HCT116 (cell line): Measurements from ENCODE around the gene OR4D2. TPM values are rescaled to one million over a fixed set of nuclear protein-coding genes. Genes with fewer than 3 reads are reported as not detected.

Experiments used
- ATAC-seq: fragments of 200-7000 bp; cut with Tn5 transposase; 2 replicates; pipeline ENCODE4 v1.9.1; 2020; ENCODE audit warnings: mild to moderate bottlenecking, moderate library complexity
- BruUV-seq: library from RNA; stranded (reverse); fragments of 400-500 nt; replicated peaks from 2 replicates; lab custom pipeline; 2021; lab: Mats Ljungman, UMichigan
- CTCF ChIA-PET: fragments of 300-600 bp; sonication (Branson Sonifier 250); formaldehyde crosslinking; loops from one replicate; lab custom pipeline; 2021; ENCODE audit warnings: antibody characterized with exemption; lab: Charles Lee
- POLR2A ChIA-PET: fragments of 300-600, 350-600 bp; sonication (Branson Sonifier 250); formaldehyde crosslinking; loops from one replicate; lab custom pipeline; 2021; ENCODE audit warnings: antibody characterized with exemption; lab: Charles Lee
- RAD21 ChIA-PET, 2 experiments: fragments of 300-600 bp; sonication (Branson Sonifier 250); formaldehyde crosslinking; loops; one replicate each; lab custom pipeline; 2023; ENCODE audit warnings: low total read pairs in 2 of 2; ENCODE audit not compliant: uncharacterized antibody in 2 of 2, unreplicated experiment in 2 of 2, low non-redundant PET in 1 of 2; lab: Charles Lee
- DNase-seq: peaks from one replicate; pipeline ENCODE4 v3.0.0-alpha.2; 2010; ENCODE audit warnings: low read depth, low spot score
- H2AFZ ChIP-seq: fragments of 200-600 bp; shearing (Covaris generic), sonication (generic); 2 replicates; pipeline ENCODE4 v1.6.1; 2017; ENCODE audit warnings: low read depth, mixed run types, mixed read lengths, antibody characterized with exemption, low read length; ENCODE audit not compliant: poor library complexity, severe bottlenecking
- H3K27ac ChIP-seq: 2 replicates; pipeline ENCODE4 v1.5.1; 2012; ENCODE audit warnings: low read depth, low read length
- H3K27me3 ChIP-seq: fragments of 200-600 bp; sonication (generic); 2 replicates; pipeline ENCODE4 v1.6.1; 2016; ENCODE audit warnings: mixed run types, low read length, mixed read lengths; ENCODE audit not compliant: insufficient read depth
- H3K36me3 ChIP-seq, 2 experiments: fragments of 200-500 bp in 1 of 2; fragments of 200-600 bp in 1 of 2; sonication (Bioruptor generic) in 1 of 2; sonication (generic) in 1 of 2; 2 replicates each; pipeline versions ENCODE4 v1.5.1 to v1.6.1; 2014 to 2016; ENCODE audit warnings: low read length in 2 of 2, inconsistent platforms in 1 of 2, mixed read lengths in 1 of 2, mixed run types in 1 of 2; ENCODE audit not compliant: insufficient read depth in 2 of 2, control insufficient read depth in 1 of 2
- H3K4me1 ChIP-seq, 2 experiments: fragments of 200-600 bp in 1 of 2; sonication (generic) in 1 of 2; 2 replicates each; pipeline versions ENCODE4 v1.5.1 to v1.6.1; 2012 to 2017; ENCODE audit warnings: low read length in 2 of 2, inconsistent platforms in 1 of 2, mild to moderate bottlenecking in 1 of 2, mixed read lengths in 1 of 2, mixed run types in 1 of 2, moderate library complexity in 1 of 2; ENCODE audit not compliant: insufficient read depth in 2 of 2, control insufficient read depth in 1 of 2
- H3K4me2 ChIP-seq: fragments of 200-600 bp; sonication (generic); 2 replicates; pipeline ENCODE4 v1.6.1; 2017; ENCODE audit warnings: mixed run types, low read length, mixed read lengths
- H3K4me3 ChIP-seq, 2 experiments: fragments of 200-600 bp in 1 of 2; sonication (generic) in 1 of 2; replicated peaks in 1 of 2; 2 replicates each; pipeline ENCODE4 v1.5.1; 2011 to 2016; ENCODE audit warnings: low read length in 2 of 2, control low read depth in 1 of 2, low read depth in 1 of 2, mild to moderate bottlenecking in 1 of 2, mixed read lengths in 1 of 2, mixed run types in 1 of 2
- H3K79me2 ChIP-seq: fragments of 200-600 bp; sonication (generic); 2 replicates; pipeline ENCODE4 v1.6.1; 2017; ENCODE audit warnings: mild to moderate bottlenecking, mixed run types, low read length, moderate library complexity, mixed read lengths; ENCODE audit not compliant: insufficient read depth
- H3K9ac ChIP-seq: fragments of 200-600 bp; sonication (generic); 2 replicates; pipeline ENCODE4 v1.6.1; 2016; ENCODE audit warnings: low read length, mixed read lengths
- H3K9me2 ChIP-seq: fragments of 200-600 bp; sonication (generic), shearing (Covaris generic); 2 replicates; pipeline ENCODE4 v1.6.1; 2017; ENCODE audit warnings: mixed run types, mild to moderate bottlenecking, moderate library complexity; ENCODE audit not compliant: insufficient read depth
- H3K9me3 ChIP-seq, 2 experiments: fragments of 200-500 bp in 1 of 2; fragments of 200-600 bp in 1 of 2; sonication (Bioruptor generic) in 1 of 2; sonication (generic) in 1 of 2; 2 replicates each; pipeline ENCODE4 v1.6.1; 2014 to 2017; ENCODE audit warnings: low read length in 2 of 2, mixed read lengths in 2 of 2, inconsistent platforms in 1 of 2, low read depth in 1 of 2, mild to moderate bottlenecking in 1 of 2, mixed run types in 1 of 2, moderate library complexity in 1 of 2; ENCODE audit not compliant: control insufficient read depth in 1 of 2, insufficient read depth in 1 of 2
- H4K20me1 ChIP-seq: fragments of 200-600 bp; sonication (generic), shearing (Covaris generic); 2 replicates; pipeline ENCODE4 v1.6.1; 2017; ENCODE audit warnings: mixed run types, mild to moderate bottlenecking, moderate library complexity; ENCODE audit not compliant: insufficient read depth
- ATF3 ChIP-seq: IDR thresholded peaks from 2 replicates; pipeline ENCODE4 v1.6.1; 2012
- CBX3 ChIP-seq: IDR thresholded peaks from 2 replicates; pipeline ENCODE4 v1.6.1; 2012; ENCODE audit warnings: low read depth
- CEBPB ChIP-seq: IDR thresholded peaks from 2 replicates; pipeline ENCODE4 v1.6.1; 2012; ENCODE audit warnings: low read depth
- CTCF ChIP-seq, 3 experiments: fragments of 200-600 bp in 1 of 3; sonication (generic) in 1 of 3; IDR thresholded peaks in 2 of 3; conservative IDR thresholded peaks in 1 of 3; 2 replicates each; pipeline ENCODE4 v1.5.1; 2012 to 2017; ENCODE audit warnings: low read depth in 2 of 3, low read length in 2 of 3, antibody characterized with exemption in 1 of 3, borderline replicate concordance in 1 of 3, control low read depth in 1 of 3, mild to moderate bottlenecking in 1 of 3, mixed read lengths in 1 of 3, mixed run types in 1 of 3, moderate library complexity in 1 of 3; ENCODE audit not compliant: insufficient read depth in 1 of 3
- ELF1 ChIP-seq: IDR thresholded peaks from 2 replicates; pipeline ENCODE4 v1.6.1; 2012; ENCODE audit warnings: low read depth, borderline replicate concordance
- FOSL1 ChIP-seq: IDR thresholded peaks from 2 replicates; pipeline ENCODE4 v1.6.1; 2012; ENCODE audit warnings: low read depth
- JUND ChIP-seq: IDR thresholded peaks from 2 replicates; pipeline ENCODE4 v1.6.1; 2012
- MAX ChIP-seq: IDR thresholded peaks from 2 replicates; pipeline ENCODE4 v1.6.1; 2012
- RAD21 ChIP-seq: IDR thresholded peaks from 2 replicates; pipeline ENCODE4 v1.6.1; 2012; ENCODE audit warnings: low read depth, mild to moderate bottlenecking
- SIN3A ChIP-seq: IDR thresholded peaks from 2 replicates; pipeline ENCODE4 v1.6.1; 2012; ENCODE audit warnings: low read depth
- TCF7L2 ChIP-seq: IDR thresholded peaks from 2 replicates; pipeline ENCODE4 v1.7.0; 2011; ENCODE audit warnings: borderline replicate concordance, inconsistent platforms; ENCODE audit not compliant: insufficient read depth, insufficient read length; ENCODE audit errors: extremely low read depth
- YY1 ChIP-seq: IDR thresholded peaks from 2 replicates; pipeline ENCODE4 v1.6.1; 2011; ENCODE audit warnings: low read length, low read depth, moderate library complexity, mild to moderate bottlenecking; ENCODE audit not compliant: insufficient replicate concordance; ENCODE audit errors: extremely low read depth
- ZNF274 ChIP-seq: fragments of 200-500 bp; sonication (Bioruptor generic); IDR thresholded peaks from 2 replicates; pipeline ENCODE4 v1.6.1; 2014; ENCODE audit warnings: mild to moderate bottlenecking, low read depth, low read length, inconsistent platforms
- intact Hi-C: fragments of 100-400 bp; cut with micrococcal nuclease; formaldehyde crosslinking; loops from 2 replicates; pipeline ENCODE4 v1.10.0; 2022
- total RNA-seq: library from RNA; stranded (reverse); gene quantifications from one replicate; pipeline ENCODE4 v1.2.1, GENCODE V29; 2021; ENCODE audit not compliant: unreplicated experiment

Gene OR4D2
- total RNA-seq, 1 experiment from 2014 or later = not detected

GRCh38 chr17:58119491-58119890 lies 47.3 kb upstream of the OR4D2 start:
- H3K27ac ChIP-seq = no peak overlapping the region
- peaks cover 12% of the 10 kb centered on the region; the same call in 1 of the 2 replicates for H3K27me3 ChIP-seq
- DNase-seq (no peak), ATAC-seq (no peak)
- ChIA-PET POLR2A (no interaction called here), CTCF (interaction anchor here (1.0 kb wide), 1 partner anchor 53 kb away, joined by 8 read pairs; no protein-coding TSS in a partner anchor), RAD21 (no interaction called here)
- H3K4me2 ChIP-seq = no peak overlapping the region
- BruUV-seq = no TSS peak
- no peaks in the 10 kb centered on the region for H3K9me2 ChIP-seq
- H2AFZ ChIP-seq = no peak overlapping the region
- intact Hi-C loops = loop anchor here (10.0 kb wide), 1 partner anchor 375 kb away; the partner anchor contains the start of gene CCDC182
- no peak for TF ChIP-seq YY1
- TF ChIP-seq FOSL1 = no peak
- no peak for TF ChIP-seq CEBPB
- no peak for TF ChIP-seq RAD21
- no peak for TF ChIP-seq SIN3A
- no peak for TF ChIP-seq CTCF (IDR thresholded peaks at IDR 0.05 in 2 of 3, conservative IDR thresholded peaks at IDR 0.05 in 1 of 3; ENCODE audit: borderline replicate concordance in 1 of 3, insufficient read depth in 1 of 3, low read depth in 2 of 3, low read length in 2 of 3)
- TF ChIP-seq CBX3 = no peak
- TF ChIP-seq MAX = no peak
- no peak for TF ChIP-seq ZNF274
- no peak for TF ChIP-seq ATF3
- TF ChIP-seq ELF1 = no peak
- TF ChIP-seq JUND = no peak
- TF ChIP-seq TCF7L2 = no peak
- no peaks in the 10 kb centered on the region for H3K36me3 ChIP-seq
- H3K9me3 ChIP-seq = no peaks in the 10 kb centered on the region
- no peak overlapping the region for H3K9ac ChIP-seq
- no peaks in the 10 kb centered on the region for H3K4me1 ChIP-seq
- H4K20me1 ChIP-seq = no peaks in the 10 kb centered on the region
- H3K4me3 ChIP-seq = no peak overlapping the region
- no peaks in the 10 kb centered on the region for H3K79me2 ChIP-seq
